GM12892 (cell line): ENCODE measurements around the gene TP53I3.

Experiments used
- POLR2A ChIP-seq: IDR thresholded peaks from 2 replicates; pipeline ENCODE4 v1.6.1; 2011; ENCODE audit warnings: low read depth, low read length, control low read depth
- TAF1 ChIP-seq: IDR thresholded peaks from 2 replicates; pipeline ENCODE4 v1.6.1; 2011; ENCODE audit warnings: low read depth, mild to moderate bottlenecking, control low read depth, low read length, borderline replicate concordance

DNA sequence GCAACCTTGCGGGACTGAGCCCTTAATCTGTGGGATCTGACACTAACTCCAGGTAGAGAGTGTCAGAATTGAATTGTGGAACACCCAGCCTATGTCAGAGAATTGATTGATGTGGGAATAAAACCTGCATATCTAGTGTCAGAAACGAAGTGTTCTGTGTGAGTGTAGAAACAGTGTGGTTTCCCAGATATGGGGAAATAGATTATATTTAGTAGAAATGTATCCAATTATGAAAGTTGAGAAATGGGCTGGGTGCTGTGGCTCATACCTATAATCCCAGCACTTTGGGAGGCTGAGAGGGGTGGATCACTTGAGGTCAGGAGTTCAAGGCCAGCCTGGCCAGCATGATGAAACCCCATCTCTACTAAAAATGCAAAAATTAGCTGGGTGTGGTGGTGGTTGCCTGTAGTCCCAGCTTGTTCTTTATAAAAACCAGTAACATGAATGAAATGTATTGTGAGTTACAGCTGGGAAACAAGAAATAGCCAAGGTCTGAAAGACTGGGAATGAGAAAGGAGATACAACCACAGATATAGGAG is 4.3 kb upstream of the TP53I3 start:
- TF ChIP-seq POLR2A (no peak), TAF1 (no peak)
